T1000 (cell line): ENCODE measurements around the gene OR52J3.
"Not testable (repeated sequence)": the region's sequence is repeated elsewhere in the genome, so short reads cannot be mapped to it uniquely, and the experiment has no call there.

ENCODE experiments used
- DNase-seq: peaks from one replicate; lab custom pipeline; 2025; ENCODE audit warnings: mixed read lengths; lab: John Stamatoyannopoulos, UW

OR52J3 gene

GRCh38 chr11:5046226-5046625 is at the start of gene OR52J3:
OR52J3 (plus strand) TSS chr11:5046526; CDS start chr11:5046526, 0 bp downstream.
- no peak for DNase-seq

DNA sequence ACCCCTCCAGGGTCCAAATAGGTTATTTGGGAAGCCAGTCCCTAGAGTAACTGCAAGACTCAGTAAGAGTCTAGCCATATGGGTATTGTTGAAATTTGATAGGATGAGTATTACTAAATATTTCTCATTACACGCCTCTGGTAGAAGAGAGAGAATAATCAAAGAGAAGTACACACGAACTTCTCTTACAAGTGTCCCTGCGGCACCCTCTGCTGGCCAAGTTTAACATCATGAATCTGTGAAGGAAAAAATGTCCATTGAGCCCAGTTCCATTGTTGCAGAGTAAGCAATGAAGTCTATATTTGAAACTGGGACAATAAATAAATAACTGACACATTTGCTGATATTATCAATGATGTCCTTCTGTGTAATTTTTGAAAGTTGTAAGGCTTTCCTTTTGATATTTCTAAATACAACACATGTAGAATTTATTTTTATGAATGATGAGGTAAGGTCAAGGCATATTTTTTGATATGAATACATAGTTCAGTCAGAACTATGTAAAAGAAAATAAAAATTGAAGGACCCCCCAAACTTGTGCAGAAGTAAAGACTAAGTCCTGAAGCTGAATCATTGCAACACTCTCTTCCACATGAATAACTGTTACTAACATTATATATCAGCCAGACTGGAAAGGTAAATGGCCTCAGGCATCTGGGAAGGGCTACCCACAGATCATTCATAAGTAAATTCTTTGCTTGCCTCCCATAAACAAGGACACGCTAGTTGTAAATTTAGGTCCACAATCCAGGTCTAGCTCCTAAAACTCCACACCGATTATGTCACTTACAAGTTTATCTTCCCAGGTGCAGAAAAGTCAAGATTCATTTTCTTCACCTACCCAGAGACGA is 41.7 kb upstream of the OR52J3 start:
- no peak for DNase-seq

- no peak for DNase-seq
Observed at GRCh38 chr11:5007561-5007960, 38.8 kb upstream of the OR52J3 start.

- no peak for DNase-seq
Observed at GRCh38 chr11:5011254-5011653, 35.1 kb upstream of the OR52J3 start.

GRCh38 chr11:5013012-5013411 is 33.3 kb upstream of the OR52J3 start:
- DNase-seq, result no peak

- DNase-seq, result no peak
Observed at GRCh38 chr11:5021996-5022395, 24.3 kb upstream of the OR52J3 start.

DNA sequence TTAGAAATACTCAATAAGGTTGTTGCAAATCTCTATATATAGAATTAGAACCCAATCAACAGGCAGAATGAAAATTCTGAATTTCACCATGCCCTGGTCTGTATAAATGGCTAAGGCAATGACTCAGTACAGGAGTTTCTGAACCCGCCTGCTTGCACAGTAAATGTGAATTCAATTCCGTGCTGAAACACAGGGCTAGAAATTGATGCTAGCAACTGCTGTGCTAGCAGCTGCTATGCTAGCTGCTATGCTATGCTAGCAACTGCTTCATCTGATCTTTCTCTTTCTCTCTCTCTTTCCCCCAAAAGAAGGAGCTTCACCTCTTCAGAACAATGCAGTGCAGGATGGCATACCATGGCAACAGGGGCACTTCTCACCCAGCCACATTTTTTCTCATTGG is 9.7 kb upstream of the OR52J3 start:
- DNase-seq, result no peak

DNA sequence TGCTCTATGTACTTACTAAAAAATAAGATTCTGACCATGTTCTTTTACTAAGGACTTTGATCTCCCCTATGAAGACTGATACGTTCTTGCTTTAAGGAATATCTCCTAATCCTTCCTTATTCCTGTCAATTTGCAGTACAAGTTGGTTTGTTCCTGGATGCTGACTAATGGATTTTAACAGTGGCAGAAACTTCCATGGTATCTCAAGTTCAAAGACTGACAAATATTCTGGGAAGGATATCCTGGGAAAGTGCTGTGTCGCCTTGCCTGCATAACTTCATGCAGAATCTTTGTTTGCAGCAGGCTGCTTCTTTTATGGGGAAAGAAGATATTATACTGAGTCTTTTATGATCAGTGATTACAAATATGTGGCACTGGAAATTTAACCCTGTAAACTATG is 8.4 kb upstream of the OR52J3 start:
- DNase-seq, result no peak

- DNase-seq, result no peak
Observed at GRCh38 chr11:5038341-5038740, 8.0 kb upstream of the OR52J3 start.

GRCh38 chr11:5040876-5041275 is 5.5 kb upstream of the OR52J3 start:
- DNase-seq, result no peak

- no peak for DNase-seq
Observed at GRCh38 chr11:5042091-5042490, 4.2 kb upstream of the OR52J3 start.

DNA sequence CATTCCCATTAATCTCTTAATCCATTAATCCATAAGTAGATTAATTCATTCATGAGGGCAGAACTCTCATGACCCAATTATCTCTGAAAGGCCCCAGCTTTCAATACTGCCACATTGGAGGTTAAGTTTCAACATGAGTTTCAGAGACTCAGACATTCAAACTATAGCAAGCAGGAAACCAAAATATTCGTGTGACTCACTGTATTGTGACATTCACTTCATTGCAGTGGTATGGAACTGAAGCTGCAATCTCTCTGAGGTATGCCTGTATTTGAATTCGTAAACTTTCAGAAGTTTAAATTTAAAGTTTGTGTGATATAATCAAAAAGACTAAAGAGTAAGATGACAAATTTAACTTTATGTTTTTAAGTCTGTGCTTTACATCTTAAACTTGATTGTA is 2.9 kb upstream of the OR52J3 start:
- no peak for DNase-seq

DNA sequence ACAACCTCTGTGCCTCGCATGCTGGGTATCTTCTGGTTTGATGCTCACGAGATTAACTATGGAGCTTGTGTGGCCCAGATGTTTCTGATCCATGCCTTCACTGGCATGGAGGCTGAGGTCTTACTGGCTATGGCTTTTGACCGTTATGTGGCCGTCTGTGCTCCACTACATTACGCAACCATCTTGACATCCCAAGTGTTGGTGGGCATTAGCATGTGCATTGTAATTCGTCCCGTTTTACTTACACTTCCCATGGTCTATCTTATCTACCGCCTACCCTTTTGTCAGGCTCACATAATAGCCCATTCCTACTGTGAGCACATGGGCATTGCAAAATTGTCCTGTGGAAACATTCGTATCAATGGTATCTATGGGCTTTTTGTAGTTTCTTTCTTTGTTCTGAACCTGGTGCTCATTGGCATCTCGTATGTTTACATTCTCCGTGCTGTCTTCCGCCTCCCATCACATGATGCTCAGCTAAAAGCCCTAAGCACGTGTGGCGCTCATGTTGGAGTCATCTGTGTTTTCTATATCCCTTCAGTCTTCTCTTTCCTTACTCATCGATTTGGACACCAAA is 516 bp downstream of the OR52J3 start:
- no peak for DNase-seq

DNA sequence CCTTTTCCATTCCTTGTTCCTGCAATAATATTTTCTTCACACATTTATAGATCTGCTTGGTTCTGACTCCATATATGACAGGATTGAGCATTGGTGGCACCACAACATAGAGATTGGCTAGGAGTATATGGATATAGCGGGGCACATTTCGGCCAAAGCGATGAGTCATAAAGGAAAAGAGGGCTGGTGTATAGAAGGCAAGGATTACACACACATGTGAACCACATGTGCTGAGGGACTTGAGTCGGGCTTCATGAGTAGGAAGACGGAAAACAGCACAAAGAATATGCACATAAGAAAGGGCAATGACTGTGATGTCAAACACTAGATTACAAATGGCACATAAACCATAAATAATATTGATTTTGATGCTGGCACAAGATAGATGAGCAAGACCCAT is 12.4 kb downstream of the OR52J3 start:
- not testable (repeated sequence) for DNase-seq

- DNase-seq, result no peak
Observed at GRCh38 chr11:5059391-5059790, 13.1 kb downstream of the OR52J3 start, which contains the start of gene OR52E2. OR52E2 (minus strand) TSS chr11:5059627; CDS start chr11:5059627, 0 bp downstream.

DNA sequence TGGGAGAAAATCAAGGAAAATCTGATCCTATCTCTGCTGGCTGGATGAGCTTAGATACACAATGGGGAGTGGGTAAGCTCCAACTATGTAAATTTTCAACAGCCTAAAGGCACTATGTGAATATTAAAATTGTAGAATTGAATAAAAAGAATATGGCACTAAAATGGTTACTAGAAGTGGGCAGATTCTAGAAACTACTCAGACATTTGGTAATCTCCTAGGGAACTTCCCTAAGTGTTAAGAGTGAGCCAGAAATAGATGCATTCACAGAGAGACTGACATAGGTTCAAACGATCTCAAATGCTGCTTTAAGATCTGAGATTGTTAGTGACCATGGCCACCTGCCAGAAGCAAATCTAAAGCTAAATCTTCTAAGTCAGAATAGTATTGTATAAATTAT is 18.7 kb downstream of the OR52J3 start:
- DNase-seq, result no peak

GRCh38 chr11:5069272-5069671 is 22.9 kb downstream of the OR52J3 start, which contains the start of gene OR52E1:
OR52E1 (plus strand) TSS chr11:5069572.
- no peak for DNase-seq

DNA sequence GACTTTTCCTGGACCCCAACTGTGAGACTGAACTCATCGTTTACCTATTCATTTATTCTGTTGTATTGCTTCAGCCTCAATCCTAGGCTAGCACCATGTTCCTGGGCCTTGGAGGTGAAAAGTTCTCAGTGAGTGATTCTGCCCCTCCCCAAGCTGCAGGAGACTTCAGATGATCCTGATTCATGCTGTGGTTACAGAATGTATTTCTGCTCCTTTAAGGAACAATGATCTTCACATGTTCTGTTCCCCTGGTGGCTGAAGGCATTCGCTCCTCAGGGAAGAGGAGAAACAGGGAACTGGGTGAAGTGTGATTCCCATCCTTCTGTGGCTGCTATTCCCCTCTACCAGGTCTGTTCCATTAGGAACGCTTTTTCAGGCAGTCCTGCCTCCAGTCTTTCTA is 25.5 kb downstream of the OR52J3 start:
- DNase-seq, result no peak

DNA sequence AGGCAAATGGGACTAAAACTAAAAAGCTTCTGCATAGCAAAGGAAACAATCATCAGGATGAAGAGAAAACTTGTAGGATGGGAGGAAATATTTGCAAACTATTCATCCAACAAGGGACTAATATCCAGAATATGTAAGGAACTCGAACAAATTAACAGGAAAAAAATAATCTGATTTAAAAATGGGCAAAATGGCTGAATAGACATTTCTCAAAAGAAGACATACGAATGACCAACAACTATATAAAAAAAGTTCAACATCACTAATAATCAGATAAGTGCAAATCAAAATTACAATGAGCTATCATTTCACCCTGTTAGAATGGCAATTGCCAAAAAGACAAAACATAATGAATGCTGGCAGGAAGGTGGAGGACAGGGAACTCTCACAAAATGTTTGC is 35.1 kb downstream of the OR52J3 start:
- no peak for DNase-seq

- no peak for DNase-seq
Observed at GRCh38 chr11:5083602-5084001, 37.3 kb downstream of the OR52J3 start.

GRCh38 chr11:5088556-5088955 is 42.2 kb downstream of the OR52J3 start:
- no peak for DNase-seq

DNA sequence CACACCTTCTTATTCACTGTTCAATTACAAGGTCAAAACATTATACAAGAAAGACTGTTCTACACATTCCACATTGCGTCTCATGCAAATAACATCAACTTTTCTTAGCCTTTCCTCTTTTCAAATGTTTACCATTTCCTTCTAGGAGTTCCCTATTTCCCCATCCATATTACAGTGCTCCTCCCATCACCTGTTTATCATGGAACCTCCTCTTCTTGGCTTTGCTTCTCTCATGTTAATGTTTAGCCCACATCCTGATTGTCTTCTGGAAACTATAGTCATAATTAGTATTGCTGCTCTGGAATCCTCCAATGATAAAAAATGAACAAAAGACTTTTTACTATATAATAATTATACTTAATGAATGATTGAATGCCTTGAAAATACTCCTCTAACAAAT is 44.3 kb downstream of the OR52J3 start:
- DNase-seq, result no peak

GRCh38 chr11:5092821-5093585 is 46.7 kb downstream of the OR52J3 start:
- no peak for DNase-seq
